Measurements from ENCODE around the gene FCRL6.

The FCRL6 gene

GRCh38 chr1:159802111-159802510 lies at the start of gene FCRL6:
FCRL6 (plus strand) TSS chr1:159802360; CDS start chr1:159802425, 65 bp downstream.
- DNase-seq = no peak

- DNase-seq = no peak
Measured at GRCh38 chr1:159753386-159753785, 48.8 kb upstream of the FCRL6 start.

DNA sequence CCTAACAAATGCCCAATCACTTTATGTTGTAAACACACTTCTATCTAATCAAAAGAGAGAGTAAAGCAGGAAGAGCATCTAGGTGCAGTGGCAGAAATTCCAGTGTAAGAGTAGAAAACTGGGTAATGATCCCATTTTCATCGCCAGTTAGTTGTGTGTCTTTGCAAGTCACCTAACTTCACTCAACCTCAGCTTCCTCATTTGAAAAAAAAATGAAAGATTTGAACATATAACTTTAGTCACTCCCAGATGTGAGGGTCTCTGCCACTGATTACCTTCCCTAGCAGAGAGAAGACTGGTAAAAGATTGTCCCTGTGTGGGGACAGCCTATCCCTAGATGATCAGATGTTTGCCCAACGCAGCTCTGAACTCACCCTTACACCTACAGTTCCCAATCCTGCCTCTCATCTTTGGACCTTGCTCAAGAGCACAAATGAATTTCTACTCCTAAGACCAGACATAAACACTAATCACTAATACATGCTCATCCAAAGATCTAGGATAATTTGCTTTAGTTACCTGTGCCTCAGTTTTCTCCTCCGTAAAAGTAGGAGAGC lies 46.6 kb upstream of the FCRL6 start:
- DNase-seq = no peak

GRCh38 chr1:159756397-159756796 lies 45.8 kb upstream of the FCRL6 start:
- DNase-seq = no peak

GRCh38 chr1:159763686-159764085 lies 38.5 kb upstream of the FCRL6 start:
- no peak for DNase-seq

DNA sequence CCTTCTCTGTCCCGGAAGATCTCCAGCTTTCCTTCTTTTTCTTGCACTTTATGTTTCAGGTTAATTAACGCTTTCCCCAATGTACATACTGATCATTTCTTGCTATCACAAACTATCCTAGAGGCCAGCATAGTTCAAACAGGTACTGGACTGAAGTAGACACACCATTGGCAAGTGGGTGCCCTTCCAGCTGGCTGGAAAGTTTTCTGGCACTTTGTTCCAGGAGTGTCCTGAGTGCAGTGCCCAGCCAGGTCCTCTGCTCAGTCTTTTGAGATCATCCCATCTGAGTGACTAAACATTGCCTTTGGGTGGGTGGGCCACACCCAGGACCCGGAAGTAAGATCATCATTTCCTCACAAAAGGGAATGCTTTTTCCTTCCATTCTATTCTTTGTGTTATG lies 36.4 kb upstream of the FCRL6 start:
- no peak for DNase-seq

DNA sequence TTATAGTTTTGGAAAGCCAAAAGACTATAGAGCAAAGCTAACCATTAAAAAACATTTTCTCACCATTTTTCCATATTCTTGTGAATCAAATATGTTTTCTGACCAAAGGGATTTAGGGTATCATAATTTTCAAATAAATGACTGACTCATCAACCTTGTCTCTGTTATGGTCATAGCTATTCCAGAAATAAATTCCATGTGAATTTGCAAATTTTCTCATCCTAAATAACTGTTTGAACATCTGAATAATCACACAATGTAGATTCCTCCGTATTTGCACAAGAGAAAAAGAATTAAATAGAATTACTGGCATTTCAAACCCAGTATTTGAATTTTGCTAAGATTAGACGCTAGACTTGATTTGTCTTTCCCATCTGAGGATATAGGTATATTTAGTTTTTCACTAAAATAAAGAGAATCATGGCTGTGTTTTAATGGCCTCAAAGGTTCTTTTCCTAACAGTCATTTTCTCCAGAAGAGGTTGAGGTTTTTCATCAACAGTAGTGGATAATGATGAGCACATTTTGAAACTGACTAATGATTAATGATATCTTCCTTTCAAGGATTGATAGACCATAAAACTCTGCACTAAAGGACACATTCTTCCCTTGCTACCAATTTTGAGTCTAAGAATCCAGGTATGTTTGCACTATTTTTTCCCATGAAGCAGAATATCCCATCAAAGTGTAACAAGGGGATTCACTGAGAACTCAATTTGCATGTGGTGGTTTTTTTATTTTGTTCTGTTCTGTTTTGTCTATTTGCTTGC lies 30.8 kb upstream of the FCRL6 start:
- DNase-seq = no peak

DNA sequence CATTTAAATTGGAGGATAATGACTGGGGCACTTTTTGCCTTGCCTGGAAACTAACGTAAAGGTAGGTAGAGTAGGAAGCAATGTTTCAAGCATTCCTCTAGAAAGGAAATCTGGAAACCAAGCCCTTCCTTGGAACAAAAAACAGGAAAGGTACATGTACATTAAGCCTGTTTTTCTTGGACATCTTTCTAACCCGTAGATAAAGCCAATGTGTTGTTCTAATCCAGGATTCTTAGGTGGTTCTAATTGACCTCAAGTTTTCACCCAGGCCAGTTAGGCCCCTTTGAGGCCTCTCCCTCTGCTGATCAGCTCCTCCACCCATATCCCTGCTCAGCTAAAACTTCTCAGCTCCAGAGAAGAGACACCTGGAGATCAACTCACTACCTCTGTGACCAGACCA lies 27.7 kb upstream of the FCRL6 start:
- DNase-seq = no peak

- DNase-seq = no peak
Measured at GRCh38 chr1:159775716-159776115, 26.4 kb upstream of the FCRL6 start.

DNA sequence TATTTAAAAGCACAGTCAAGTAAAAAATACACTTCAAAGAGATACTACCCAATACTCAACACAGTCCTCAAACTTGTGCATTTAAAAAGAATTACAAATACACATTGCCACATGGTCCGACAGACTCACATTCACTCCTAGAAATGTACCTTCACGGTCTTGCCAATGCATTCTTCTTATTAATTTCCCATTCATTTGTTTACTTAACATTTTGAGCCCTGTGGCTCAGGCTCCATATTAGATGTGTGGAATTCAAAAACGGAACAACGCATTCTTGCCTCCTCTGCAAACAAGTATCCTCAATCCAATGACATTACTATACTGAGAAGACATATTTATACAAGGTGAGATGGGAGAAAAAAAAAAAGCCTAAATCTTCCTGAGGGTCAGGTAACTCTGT lies 23.9 kb upstream of the FCRL6 start:
- no peak for DNase-seq

GRCh38 chr1:159779403-159779851 lies 22.7 kb upstream of the FCRL6 start:
- no peak for DNase-seq

DNA sequence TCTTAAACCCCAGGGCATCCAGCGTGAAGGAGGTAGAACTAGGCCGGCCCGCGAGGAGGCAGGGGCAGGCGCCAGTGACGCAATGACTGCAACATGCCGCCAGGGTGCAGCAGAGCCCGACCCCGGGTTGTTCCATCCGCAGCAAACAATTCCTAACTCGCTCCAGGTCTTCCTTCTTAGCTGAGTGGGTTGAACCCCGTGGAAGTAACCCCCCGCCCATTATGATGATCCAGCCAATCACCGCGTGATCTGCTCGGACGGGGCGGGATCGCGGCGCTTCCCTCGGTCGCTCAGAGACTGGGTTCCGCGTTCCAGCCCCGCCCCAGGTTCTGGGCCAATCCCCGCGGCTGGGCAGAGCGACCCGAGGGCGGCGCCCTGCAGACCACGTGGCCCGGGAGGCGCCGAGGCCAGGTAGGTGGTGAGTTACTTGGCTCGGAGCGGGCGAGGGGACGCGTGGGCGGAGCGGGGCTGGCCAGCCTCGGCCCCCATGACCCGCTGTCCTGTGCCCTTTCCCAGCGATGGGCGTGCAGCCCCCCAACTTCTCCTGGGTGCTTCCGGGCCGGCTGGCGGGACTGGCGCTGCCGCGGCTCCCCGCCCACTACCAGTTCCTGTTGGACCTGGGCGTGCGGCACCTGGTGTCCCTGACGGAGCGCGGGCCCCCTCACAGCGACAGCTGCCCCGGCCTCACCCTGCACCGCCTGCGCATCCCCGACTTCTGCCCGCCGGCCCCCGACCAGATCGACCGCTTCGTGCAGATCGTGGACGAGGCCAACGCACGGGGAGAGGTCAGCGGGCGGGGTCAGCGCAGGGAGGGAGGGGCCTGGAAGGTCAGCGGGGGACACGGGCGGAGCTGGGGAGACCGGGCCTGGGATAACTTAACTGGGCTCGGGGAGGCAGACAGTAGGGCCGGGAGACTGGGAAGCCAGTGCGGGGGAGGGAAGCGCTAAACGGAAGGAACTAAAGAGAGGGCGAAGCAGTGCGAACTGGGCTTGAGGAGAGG lies 21.3 kb upstream of the FCRL6 start, which contains the start of gene DUSP23:
TSS of gene DUSP23 (plus strand) at position 380 of the 1,000 bp plus-strand sequence. CDS start at position 519, 139 bp downstream.
- DNase-seq = peak; percentile 98

- no peak for DNase-seq
Measured at GRCh38 chr1:159781992-159782391, 20.2 kb upstream of the FCRL6 start.

DNA sequence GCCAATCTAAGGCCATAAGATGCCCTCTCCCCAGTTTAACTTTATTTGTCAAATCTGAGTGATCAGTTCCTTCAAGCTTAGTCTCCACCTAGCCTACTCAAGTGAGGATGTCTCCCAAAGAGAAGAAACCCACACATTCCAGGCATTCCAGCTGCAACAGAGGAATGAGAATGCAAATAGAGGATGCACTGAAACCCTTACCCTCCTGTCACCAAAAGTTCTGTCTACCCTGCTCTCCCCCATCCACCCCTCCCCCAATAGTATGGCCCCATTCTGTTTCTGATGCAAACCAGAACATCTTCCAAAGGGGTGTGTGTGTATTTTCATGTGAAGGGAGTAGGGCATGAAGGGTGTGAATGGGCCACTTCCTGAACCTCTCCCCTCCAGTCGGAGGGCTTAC lies 18.4 kb upstream of the FCRL6 start:
- no peak for DNase-seq

GRCh38 chr1:159786465-159786864 lies 15.7 kb upstream of the FCRL6 start:
- no peak for DNase-seq

DNA sequence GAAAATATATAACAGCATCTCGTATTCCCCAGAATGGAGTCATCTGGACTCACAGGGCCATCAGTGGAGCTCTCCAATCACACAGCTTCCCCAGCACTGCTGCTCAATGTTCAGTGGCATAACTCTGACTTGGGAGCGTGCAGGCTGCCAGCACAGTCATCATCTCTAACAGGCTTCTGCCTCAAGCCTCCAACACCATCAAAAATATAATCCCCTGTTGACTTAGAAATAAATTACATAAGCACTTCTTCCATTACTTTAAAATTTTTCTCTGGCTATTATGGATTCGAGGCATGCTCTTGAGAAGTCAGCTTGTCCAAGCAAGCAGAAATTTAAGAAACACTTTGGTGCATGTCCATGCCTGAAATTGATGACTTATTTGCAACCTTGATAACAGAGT lies 15.2 kb upstream of the FCRL6 start:
- DNase-seq = no peak

DNA sequence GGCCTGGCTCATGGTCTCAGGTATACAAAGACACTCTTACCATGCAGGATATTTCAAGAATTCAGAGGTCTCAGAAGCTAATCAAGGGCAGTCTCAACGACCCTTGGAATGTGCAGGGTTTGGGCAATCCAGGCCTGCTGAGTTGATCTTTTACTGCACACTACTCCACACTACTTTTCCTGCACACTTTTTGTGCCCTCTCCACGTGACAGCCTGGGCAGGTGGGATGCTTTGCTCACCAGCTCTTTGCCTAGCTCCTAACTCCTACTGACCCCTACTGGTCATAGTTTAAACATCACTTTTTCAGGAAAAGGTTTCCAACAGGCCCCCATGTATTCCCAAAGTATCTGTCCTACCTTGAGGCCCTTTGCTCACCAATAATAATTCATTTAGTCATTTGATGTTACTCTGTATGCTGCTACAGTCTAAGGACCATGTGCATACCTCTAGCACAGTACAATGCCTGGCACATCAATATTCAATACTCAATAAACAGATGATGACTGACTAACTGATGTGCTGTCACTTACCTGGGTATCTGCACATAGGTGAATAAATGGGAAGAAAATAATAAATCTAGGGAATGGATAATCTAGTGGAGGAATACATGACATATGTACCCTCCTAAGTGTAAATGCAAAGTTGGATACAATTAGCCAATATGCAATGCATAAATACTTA lies 11.8 kb upstream of the FCRL6 start:
- DNase-seq = peak; percentile 26

- DNase-seq = no peak
Measured at GRCh38 chr1:159791031-159791430, 11.1 kb upstream of the FCRL6 start.

- no peak for DNase-seq
Measured at GRCh38 chr1:159791461-159791860, 10.7 kb upstream of the FCRL6 start.

DNA sequence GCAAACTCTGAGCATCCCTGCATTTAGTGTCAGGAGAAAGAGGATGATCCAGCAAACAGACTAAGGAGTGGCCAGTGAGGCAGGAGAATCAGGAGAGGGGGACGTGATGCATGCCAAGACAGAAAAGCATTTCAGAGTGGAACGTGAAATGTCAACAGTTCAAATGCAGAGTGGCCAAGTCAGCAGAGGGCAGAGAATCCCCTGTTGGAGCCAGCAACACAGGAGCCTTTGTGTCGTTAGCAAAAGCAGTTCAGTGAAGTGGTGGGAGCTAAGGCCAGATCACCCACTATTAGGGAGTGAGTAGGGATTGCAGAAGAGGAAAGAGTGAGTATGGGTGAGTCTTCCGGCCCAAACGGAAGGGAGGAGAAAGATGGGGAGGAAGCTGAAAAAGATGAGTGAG lies 6.6 kb upstream of the FCRL6 start:
- DNase-seq = no peak

- peak; percentile 82 for DNase-seq
Measured at GRCh38 chr1:159798893-159799292, 3.3 kb upstream of the FCRL6 start.

DNA sequence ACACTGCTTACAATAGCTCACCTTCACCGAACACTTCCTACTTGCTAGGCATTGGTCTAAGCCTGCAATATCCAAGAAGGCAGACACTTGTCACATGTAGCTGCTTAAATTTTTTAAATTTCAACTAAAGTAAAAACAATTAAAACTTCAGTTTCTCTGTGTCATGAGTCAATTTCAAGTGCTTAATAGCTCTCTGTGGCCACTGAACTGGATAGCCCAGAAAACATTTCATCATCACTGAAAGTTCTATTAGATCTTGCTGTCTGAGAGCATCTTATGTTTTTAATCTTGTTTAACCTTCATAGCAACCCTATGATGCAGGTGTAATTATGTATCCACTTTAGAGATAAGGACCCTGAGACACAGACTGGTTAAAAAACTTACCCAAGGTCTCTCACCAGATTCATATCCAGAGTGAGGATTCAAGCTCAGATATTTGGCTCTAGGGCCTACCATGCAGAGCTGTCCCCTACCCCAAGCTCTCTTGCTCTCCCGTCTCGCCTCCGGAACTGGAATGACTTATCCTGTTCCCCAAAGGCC lies 2.6 kb upstream of the FCRL6 start:
- DNase-seq = no peak
